Prostate gland (tissue), 2 donors: ENCODE data around the gene APOBEC2. TPM values are rescaled to one million over a fixed set of nuclear protein-coding genes. Genes with fewer than 3 reads are reported as not detected.

Experiments used
- DNase-seq: peaks from one replicate; pipeline ENCODE4 v3.0.0-alpha.2; 2019; ENCODE audit warnings: low spot score
- H3K27ac ChIP-seq, 2 donors: fragments of 200-600 bp; sonication (generic); 2 replicates each; pipeline ENCODE4 v1.5.1; 2017 to 2019
- H3K27me3 ChIP-seq: fragments of 200-600 bp; sonication (generic); replicated peaks from 2 replicates; pipeline ENCODE4 v1.5.1; 2019; ENCODE audit not compliant: insufficient read depth
- H3K36me3 ChIP-seq, 2 donors: fragments of 200-600 bp; sonication (generic); 1 replicate in 1 of 2; 2 replicates in 1 of 2; pipeline versions ENCODE4 v1.5.1 to v1.8.1; 2017 to 2019
- H3K4me1 ChIP-seq: fragments of 200-600 bp; sonication (generic); replicated peaks from 2 replicates; pipeline ENCODE4 v1.5.1; 2019
- H3K4me3 ChIP-seq, 2 donors: fragments of 200-600 bp; sonication (generic); 2 replicates each; pipeline ENCODE4 v1.5.1; 2017 to 2019
- H3K9me3 ChIP-seq: fragments of 200-600 bp; sonication (generic); 2 replicates; pipeline ENCODE4 v1.5.1; 2017
- CTCF ChIP-seq, 4 experiments: fragments of 200-600 bp in 2 of 4; fragments of 450-650 bp in 2 of 4; sonication (generic) in 2 of 4; IDR thresholded peaks; 1 replicate in 3 of 4; 2 replicates in 1 of 4; pipeline ENCODE4 v1.5.1; 2016 to 2019; ENCODE audit warnings: antibody characterized with exemption in 4 of 4, mild to moderate bottlenecking in 2 of 4, moderate library complexity in 2 of 4
- POLR2A ChIP-seq: fragments of 450-650 bp; IDR thresholded peaks from one replicate; pipeline ENCODE4 v1.6.1; 2016; ENCODE audit warnings: antibody characterized with exemption, mild to moderate bottlenecking
- POLR2AphosphoS5 ChIP-seq: sonication (generic); formaldehyde crosslinking; IDR thresholded peaks from one replicate; pipeline ENCODE4 v1.6.1; 2017; ENCODE audit warnings: antibody characterized with exemption
- WGBS: methylation state at CpG from one replicate; pipeline ENCODE4 v1.1.5; 2018; 5-methylcytosine and 5-hydroxymethylcytosine counted together
- intact Hi-C: fragments of 100-400 bp; cut with DNase I; formaldehyde crosslinking; loops from one replicate; pipeline ENCODE4 v1.14.2; 2022
- total RNA-seq, 2 donors: library from RNA; depleted of rRNA; stranded (reverse); fragments of >200 nt; gene quantifications; one replicate each; pipeline ENCODE4 v1.1.0, GENCODE V29; 2016

The APOBEC2 gene
- total RNA-seq, 2 donors from 2014 or later: 2.0 TPM; not detected in 1

GRCh38 chr6:41049955-41050354 lies 3.0 kb upstream of the APOBEC2 start:
- H3K27ac ChIP-seq: no peak overlapping the region
- no peaks in the 10 kb centered on the region for H3K4me1 ChIP-seq
- intact Hi-C loops: no loop called here
- no peaks in the 10 kb centered on the region for H3K27me3 ChIP-seq
- no peak overlapping the region for H3K4me3 ChIP-seq
- WGBS: 93% methylated on average over 7 of the region's 7 CpGs
- H3K9me3 ChIP-seq: no peaks in the 10 kb centered on the region
- TF ChIP-seq POLR2AphosphoS5 (no peak), POLR2A (no peak), CTCF (IDR thresholded peaks at IDR 0.05) (no peak)
- no peak for DNase-seq
- H3K36me3 ChIP-seq: no peaks in the 10 kb centered on the region

- WGBS: 59% methylated on average over 3 of the region's 3 CpGs
- no peak for DNase-seq
- Histone ChIP-seq H3K4me1 (no peaks in the 10 kb centered on the region), H3K36me3 (no peaks in the 10 kb centered on the region), H3K27me3 (no peaks in the 10 kb centered on the region), H3K4me3 (no peak overlapping the region), H3K27ac (no peak overlapping the region), H3K9me3 (no peaks in the 10 kb centered on the region)
- intact Hi-C loops: no loop called here
- TF ChIP-seq POLR2AphosphoS5: no peak
- TF ChIP-seq CTCF (IDR thresholded peaks at IDR 0.05): no peak
- TF ChIP-seq POLR2A: no peak
Measured at GRCh38 chr6:41050536-41050935, 2.5 kb upstream of the APOBEC2 start.

DNA sequence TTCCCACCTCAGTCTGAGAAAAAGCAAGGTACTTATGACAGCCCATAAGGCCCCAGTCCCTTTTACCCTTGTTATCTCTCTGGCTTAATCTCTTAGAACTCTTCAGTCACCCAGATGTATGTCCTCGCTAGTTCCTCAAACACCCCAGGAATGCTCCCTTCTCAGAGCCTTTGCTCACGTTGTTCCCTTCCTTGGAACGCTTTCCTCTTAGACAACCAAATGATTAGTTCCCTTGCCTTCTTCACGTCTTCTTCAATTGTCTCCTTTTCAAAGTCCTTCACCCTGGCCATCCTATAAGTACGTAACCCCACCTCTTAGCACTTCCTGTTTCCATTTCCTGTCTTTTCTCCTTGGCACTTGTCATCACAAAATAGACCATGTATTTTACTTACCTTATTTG lies 1.1 kb upstream of the APOBEC2 start:
- Histone ChIP-seq H3K4me1 (no peaks in the 10 kb centered on the region), H3K27me3 (no peaks in the 10 kb centered on the region), H3K36me3 (no peaks in the 10 kb centered on the region), H3K9me3 (no peaks in the 10 kb centered on the region), H3K27ac (no peak overlapping the region), H3K4me3 (no peak overlapping the region)
- DNase-seq: no peak
- intact Hi-C loops: no loop called here
- TF ChIP-seq POLR2A: no peak
- TF ChIP-seq CTCF (IDR thresholded peaks at IDR 0.05): no peak
- no peak for TF ChIP-seq POLR2AphosphoS5
- WGBS: 75% methylated on average over 5 of the region's 5 CpGs

DNA sequence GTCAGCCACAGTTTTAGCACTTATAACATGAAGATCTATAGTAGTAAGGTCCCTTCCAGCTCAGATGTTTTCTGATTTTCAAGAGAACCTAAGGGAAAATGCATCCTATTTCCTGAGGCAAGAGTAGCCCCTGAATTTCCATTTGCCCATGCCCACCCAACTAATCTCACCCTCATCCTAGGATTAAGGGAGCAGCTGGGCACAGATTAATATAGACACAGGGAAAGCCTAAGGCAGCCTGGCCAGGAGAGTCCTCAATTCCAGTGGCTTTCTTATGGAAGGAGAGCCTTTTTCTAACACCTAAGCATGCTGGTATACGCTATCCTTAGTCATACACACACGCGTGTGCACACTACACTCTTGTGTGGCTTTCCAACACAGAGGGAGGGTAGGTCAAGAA lies 1.5 kb downstream of the APOBEC2 start:
- Histone ChIP-seq H3K27me3 (no peaks in the 10 kb centered on the region), H3K9me3 (no peaks in the 10 kb centered on the region), H3K4me3 (no peak overlapping the region), H3K27ac (no peak overlapping the region), H3K36me3 (no peaks in the 10 kb centered on the region), H3K4me1 (no peaks in the 10 kb centered on the region)
- no peak for TF ChIP-seq CTCF (IDR thresholded peaks at IDR 0.05)
- no peak for TF ChIP-seq POLR2AphosphoS5
- no peak for TF ChIP-seq POLR2A
- 100% methylated on average over 3 of the region's 3 CpGs for WGBS
- DNase-seq: no peak
- intact Hi-C loops: no loop called here

DNA sequence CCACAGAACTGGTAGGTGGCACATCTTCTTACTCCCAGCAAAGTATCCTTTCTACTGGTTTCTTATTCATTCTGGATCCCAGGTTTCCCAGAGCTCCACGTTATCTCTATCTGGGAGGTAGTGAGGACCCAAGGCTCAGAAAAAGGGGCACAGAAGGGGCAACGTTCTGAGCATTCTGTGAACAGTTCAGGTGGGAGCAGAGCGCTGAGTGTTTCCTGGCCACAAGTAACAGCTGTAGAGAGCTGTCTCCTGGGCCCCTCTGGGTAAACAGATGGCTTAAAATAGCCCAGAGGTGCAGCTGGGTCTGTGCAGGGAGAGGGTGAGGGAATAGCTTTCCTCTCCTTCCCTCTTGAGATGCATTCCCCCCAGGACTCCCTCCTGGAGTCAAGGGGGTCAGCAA lies 2.1 kb downstream of the APOBEC2 start:
- no peaks in the 10 kb centered on the region for H3K4me1 ChIP-seq
- intact Hi-C loops: no loop called here

More for the DNA sequence above, 2.1 kb downstream of the APOBEC2 start:
- Histone ChIP-seq H3K9me3 (no peaks in the 10 kb centered on the region), H3K27me3 (no peaks in the 10 kb centered on the region), H3K27ac (no peak overlapping the region), H3K4me3 (no peak overlapping the region), H3K36me3 (no peaks in the 10 kb centered on the region)
- TF ChIP-seq POLR2A: no peak
- TF ChIP-seq CTCF (IDR thresholded peaks at IDR 0.05): no peak
- no peak for TF ChIP-seq POLR2AphosphoS5
- no peak for DNase-seq
- WGBS: 55% methylated on average over 3 of the region's 3 CpGs
